NCI-H2227 (cell line): ENCODE results near the gene OR5J2.
"Not testable (repeated sequence)": the region's sequence is repeated elsewhere in the genome, so short reads cannot be mapped to it uniquely, and the experiment has no call there.

ENCODE experiments used
- DNase-seq: peaks from one replicate; lab custom pipeline; 2025; ENCODE audit not compliant: unreplicated experiment; lab: John Stamatoyannopoulos, UW

The OR5J2 gene

DNA sequence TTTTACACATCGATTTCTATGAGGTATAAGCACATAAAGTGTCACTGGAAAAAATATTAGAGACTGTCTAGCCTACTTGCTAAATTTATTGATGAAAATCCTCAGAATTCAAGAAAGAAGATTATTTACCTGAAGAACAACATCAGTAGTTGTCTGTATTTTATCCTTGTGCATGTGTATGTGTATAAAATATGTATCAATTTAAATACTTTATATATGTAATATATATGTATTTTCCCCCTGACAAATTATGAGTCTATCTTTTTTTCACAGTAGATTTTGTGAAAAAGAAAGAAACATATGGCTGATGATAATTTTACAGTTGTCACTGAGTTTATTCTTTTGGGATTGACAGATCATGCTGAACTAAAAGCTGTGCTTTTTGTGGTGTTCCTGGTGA lies at the start of gene OR5J2:
TSS of gene OR5J2 (plus strand) at position 301 of the 400 bp plus-strand sequence. CDS start at position 301, 0 bp downstream.
- DNase-seq: no peak

DNA sequence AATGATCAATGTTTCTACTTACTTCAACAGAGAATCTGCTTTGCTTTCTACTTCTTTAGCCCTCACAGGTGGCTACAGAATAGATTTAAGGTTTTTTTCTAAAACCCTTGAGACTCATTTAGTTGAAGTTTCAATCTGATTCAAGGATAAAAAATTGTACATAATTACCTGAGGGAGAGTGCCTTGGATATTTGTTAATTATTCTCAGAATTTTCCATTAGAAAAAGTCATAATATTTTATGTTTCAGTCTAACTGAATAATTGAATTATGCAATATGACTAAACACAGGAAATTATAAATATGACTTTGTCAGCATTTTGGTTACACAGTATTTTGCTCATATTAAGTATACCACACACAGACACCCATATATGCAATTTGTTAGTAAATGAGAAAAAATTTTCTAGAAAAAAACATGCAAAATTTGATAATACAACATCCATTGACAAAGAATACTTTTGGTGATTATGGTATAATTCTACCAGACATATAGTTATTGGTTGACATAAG lies 36.2 kb upstream of the OR5J2 start, which contains the start of gene OR8J3:
TSS of gene OR8J3 (minus strand) at position 51 of the 511 bp plus-strand sequence. CDS start 2,483 bp downstream, outside the sequence.
- DNase-seq: no peak

DNA sequence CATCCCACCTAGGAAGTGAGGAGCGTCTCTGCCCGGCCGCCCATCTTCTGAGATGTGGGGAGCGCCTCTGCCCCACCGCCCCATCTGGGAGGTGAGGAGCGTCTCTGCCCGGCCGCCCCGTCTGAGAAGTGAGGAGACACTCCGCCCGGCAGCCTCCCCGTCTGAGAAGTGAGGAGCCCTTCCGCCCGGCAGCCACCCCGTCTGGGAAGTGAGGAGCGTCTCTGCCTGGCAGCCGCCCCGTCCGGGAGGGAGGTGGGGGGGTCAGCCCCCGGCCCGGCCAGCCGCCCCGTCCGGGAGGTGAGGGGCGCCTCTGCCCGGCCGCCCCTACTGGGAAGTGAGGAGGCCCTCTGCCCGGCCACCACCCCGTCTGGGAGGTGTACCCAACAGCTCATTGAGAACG lies 32.7 kb upstream of the OR5J2 start:
- not testable (repeated sequence) for DNase-seq

DNA sequence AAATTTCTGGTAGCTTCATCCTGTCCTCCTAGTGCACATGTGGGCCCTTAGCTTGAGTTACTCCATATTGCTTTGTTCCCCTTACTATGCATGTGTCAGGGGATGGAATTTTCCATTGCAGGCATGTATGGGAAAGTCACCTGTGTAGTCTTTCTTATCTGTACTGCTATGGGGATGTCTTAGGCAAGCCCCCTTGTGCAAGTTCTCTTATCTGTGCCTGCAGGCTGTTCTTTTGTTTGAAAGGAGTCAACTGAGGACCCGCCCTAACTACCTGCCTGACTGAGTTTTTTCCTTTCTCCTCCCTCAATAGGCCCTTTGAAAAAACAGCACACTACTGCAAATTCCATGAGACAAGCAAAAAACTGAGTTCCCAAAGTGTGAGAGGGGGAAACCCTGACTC lies 25.0 kb upstream of the OR5J2 start:
- no peak for DNase-seq

DNA sequence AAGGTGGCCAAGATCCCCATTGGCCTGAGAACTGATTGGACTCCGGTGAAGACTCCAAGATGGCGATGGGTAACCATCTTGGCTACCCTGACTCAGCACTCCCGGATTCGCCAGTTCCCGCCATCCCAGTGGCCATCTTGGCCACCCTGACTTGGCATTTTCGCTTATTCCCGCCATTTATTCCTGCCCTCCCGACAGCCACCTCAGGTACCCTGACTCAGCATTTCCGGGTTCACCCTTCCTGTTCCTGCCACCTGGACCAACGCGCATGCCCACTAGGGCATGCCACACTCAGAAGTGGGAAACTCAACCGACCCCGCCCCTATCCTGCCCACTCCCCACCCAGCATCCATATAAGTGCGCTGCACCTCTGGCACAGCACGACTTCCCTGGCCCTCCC lies 24.1 kb upstream of the OR5J2 start:
- no peak for DNase-seq

DNA sequence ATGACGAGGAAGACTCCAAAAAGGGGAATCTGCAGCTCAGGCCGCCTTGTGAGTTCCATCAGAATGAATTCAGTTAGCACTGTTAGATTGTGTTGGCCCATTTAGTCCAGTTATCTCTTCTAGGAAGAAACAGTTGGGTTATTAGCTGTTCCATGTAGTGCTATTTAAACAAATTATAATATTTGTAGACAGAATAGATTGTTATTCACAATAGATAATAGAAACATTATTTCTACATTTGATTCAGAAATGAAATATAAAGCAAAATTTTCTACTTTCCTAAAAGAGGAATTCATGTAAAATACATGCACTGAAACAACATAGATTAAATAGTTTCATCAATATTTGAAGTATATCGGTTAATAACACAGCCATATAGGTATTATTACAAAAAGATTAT lies 16.2 kb upstream of the OR5J2 start, which contains the start of gene OR8K5:
TSS of gene OR8K5 (minus strand) at position 101 of the 400 bp plus-strand sequence. CDS start at position 101, 0 bp downstream.
- DNase-seq: no peak

DNA sequence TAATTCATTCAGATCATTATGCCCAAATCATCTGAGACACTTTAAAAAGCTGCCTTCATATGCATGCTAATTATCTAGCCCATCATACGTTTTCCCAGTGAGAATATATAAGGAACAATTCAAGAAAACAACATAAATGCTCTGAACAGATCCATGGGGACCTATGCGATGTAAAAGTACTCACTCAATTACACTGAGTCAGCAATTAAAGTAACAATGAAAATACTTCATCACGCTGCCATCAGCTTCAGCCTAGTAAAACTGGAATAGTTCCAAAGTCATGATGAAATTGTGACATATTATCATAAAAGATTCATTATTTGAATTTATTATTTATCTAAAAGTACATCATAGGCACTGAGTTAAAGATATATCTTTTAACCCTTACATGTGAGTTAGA lies 12.6 kb upstream of the OR5J2 start:
- no peak for DNase-seq

DNA sequence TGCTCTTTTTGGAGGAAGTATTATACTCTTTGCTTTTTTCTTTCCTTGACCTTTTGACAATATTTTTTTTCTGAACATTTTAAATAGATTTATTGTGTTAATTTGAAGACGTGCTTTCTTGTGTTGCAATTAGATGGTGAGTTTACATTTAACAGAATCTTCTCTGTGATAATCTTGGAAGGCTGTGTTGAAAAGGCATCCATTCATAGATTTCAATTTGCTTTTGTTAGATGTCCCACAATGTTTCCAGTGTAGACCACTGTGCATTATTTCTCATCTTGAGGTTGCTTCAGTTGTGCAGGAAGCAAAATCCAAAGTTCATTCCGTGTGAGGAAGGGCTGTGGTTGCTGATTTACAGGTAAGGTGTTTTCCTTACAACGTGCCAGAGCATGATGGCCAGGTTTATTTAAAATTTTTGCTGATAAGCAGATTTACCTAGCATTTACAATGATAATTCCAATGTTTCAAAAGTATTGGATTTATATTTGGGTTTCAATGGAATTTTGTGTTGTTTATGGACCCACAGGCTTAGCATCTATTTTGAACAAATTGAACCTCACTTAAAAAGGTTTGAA lies 4.1 kb upstream of the OR5J2 start:
- DNase-seq: no peak

DNA sequence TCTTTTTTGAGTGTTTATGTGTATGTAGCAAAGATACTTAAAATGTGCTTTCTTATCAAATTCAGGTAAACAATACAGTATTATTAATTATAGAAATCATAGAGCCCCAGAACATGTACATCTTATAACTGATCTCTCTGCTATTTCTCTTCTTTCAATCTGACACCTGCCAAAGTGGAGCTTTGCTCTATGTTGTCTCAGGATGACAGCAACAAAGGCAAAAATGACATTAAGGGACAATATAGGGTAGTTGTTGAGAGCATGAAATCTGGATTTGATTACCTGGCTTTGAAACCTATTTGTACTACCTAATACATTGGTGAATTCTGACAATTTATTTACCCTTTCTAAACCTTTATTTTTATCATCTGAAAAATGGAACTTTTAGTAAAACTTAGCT lies 7.0 kb downstream of the OR5J2 start:
- no peak for DNase-seq

DNA sequence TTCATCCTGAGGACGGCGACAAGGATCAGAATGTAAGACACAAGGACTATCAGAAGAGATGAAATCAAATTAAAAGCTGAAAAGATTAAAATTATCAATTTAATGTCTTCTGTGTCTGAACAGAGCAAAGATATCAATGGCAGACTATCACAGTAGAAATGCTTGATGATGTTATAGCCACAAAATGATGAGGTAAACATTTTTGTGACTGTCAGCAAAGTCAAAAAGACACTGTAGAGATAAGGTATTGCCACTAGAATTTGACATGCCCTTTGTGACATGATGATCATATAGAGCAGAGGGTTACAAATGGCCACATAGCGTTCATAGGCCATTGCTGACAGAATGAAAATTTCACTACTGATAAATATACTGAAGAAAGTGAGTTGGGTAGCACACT lies 12.2 kb downstream of the OR5J2 start:
- DNase-seq: no peak

DNA sequence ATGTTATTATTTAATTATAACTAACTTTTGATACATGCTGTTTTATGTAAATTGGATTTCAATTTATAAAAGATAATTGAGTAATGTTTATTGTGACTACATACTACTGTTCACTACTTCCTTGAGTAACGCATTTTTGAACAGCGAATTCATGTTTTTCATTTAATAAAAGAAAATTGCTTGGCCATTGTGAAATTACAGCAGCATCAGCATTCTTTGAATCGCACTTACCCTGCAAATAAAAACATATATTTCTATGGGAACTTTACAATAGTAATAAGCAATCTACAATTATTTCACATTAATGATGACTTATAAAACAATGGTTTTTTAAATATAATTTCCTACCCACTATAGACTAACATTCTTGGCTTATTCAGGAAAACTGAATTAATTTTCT lies 20.3 kb downstream of the OR5J2 start:
- DNase-seq: no peak

DNA sequence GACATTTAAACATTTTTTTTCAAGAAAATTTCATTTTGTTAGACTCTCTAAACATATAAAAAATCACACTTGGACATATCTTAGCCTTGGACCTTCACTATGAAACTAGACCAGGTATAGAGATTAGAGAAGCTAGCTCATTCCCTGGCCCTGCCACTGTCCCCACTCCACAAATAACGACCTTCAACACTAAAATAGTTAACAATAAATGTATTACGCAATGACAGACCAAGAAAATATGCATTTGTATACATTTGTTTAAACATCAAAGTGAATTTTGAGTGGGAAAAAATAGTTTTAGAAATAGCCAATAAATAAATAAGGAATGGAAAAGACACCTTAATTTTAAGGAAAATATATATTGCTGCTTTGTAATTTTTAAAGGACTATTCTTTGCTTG lies 20.9 kb downstream of the OR5J2 start:
- no peak for DNase-seq

DNA sequence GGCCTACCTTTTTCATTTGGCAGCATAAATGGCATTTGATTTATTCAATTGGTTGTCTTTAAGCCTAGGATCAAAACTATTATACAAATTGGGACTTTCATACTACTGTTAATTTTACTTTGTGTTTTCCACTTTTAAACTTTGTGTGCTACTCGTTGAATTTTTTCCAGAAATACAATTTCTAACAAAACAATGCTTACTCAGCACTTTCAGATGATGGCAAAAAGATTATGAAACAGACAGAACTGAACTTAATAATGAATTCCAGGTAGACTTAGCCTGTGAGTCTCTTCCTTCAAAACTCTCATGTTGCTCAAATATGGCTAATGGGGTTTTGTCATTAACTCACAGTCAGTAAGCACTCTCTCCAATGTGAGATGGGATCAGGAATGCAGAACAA lies 31.4 kb downstream of the OR5J2 start:
- DNase-seq: no peak

DNA sequence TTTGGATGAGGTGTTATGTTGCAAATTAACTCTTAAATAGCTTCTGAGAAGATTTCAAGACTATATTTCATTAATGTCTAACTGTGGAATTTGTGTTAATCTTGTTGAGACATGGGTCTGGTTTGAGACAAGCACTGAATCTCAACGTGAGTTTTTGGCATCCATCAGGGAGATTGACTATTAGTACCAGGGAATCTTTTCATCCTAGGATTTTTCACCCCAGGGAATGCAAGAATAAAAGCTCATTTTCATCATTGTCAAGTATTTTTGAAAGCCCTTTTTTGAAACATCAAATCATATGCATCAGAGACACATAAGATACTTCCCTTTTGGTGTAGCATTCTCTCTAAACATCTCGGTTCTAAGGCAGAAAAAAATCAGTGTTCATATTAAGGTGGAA lies 38.1 kb downstream of the OR5J2 start:
- DNase-seq: no peak

DNA sequence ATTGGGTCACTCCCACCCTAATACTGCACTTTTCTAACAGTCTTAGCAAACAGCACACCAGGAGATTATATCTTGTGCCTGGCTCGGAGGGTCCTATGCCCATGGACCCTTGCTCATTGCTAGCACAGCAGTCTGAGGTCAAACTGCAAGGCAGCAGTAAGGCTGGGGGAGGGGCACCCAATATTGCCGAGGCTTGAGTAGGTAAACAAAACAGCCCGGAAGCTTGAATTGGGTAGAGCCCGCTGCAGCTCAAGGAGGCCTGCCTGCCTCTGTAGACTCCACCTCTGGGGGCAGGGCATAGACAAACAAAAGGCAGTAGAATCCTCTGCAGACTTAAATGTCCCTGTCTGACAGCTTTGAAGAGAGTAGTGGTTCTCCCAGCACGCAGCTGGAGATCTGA lies 43.3 kb downstream of the OR5J2 start:
- DNase-seq: not testable (repeated sequence)
